Body of pancreas (tissue), 4 donors: ENCODE data around the gene SLC8A2.

Experiments
- CTCF ChIP-seq, 7 experiments: fragments of 450-650 bp in 4 of 7; fragments of 200-600 bp in 3 of 7; sonication (generic) in 3 of 7; IDR thresholded peaks; one replicate each; pipeline ENCODE4 v1.5.1; 2016 to 2019; ENCODE audit warnings: antibody characterized with exemption in 7 of 7
- POLR2A ChIP-seq, 3 donors: fragments of 450-650 bp; IDR thresholded peaks; one replicate each; pipeline ENCODE4 v1.6.1; 2016; ENCODE audit warnings: antibody characterized with exemption in 3 of 3, mild to moderate bottlenecking in 2 of 3

- TF ChIP-seq CTCF (IDR thresholded peaks at IDR 0.05) (no peak), POLR2A (IDR thresholded peaks at IDR 0.05) (no peak)
These were observed 13.0 kb downstream of the SLC8A2 start for GRCh38 chr19:47458672-47459071.
